Measurements from ENCODE around the gene DIABLO. TPM values are rescaled to one million over a fixed set of nuclear protein-coding genes. Genes with fewer than 3 reads are reported as not detected.

The DIABLO gene
- total RNA-seq, 1 donor from 2014 or later, result 45.9 TPM

GRCh38 chr12:122158700-122159285 is 67.1 kb downstream of the DIABLO start:
- intact Hi-C loops (cut with micrococcal nuclease), result no loop called here

Other genes with a start within 250 kb of the DIABLO start
- gene BCL7A, start 204.2 kb downstream of the DIABLO start, total RNA-seq, result 7.1 and 7.3 TPM in 2 replicates
- 42.1 and 44.7 TPM in 2 replicates for gene MLXIP, start 147.3 kb downstream of the DIABLO start, total RNA-seq
- not detected in 2 replicates for gene IL31, start 51.8 kb downstream of the DIABLO start, total RNA-seq
- gene LRRC43, start 42.9 kb downstream of the DIABLO start, total RNA-seq, result not detected in 2 replicates
- 0.36 and 0.45 TPM in 2 replicates for gene B3GNT4, start 22.3 kb downstream of the DIABLO start, total RNA-seq
- 30.0 and 33.7 TPM in 2 replicates for gene VPS33A, start 40.4 kb upstream of the DIABLO start, total RNA-seq
- gene CLIP1, start 196.6 kb upstream of the DIABLO start, total RNA-seq, result 73.5 and 75.8 TPM in 2 replicates